HK-2 (cell line): Measurements from ENCODE around the gene RBMS3.
"Not testable (repeated sequence)": the region's sequence is repeated elsewhere in the genome, so short reads cannot be mapped to it uniquely, and the experiment has no call there.

Source experiments
- DNase-seq: peaks from one replicate; pipeline ENCODE4 v3.0.0-alpha.2; 2018; ENCODE audit not compliant: unreplicated experiment

Gene RBMS3

GRCh38 chr3:29385046-29385830 is 104.4 kb downstream of the RBMS3 start:
- peak; percentile 21 for DNase-seq

- DNase-seq: no peak
Observed at GRCh38 chr3:29389362-29389761, 108.5 kb downstream of the RBMS3 start.

GRCh38 chr3:29392625-29393388 is 111.9 kb downstream of the RBMS3 start:
- no peak for DNase-seq

- DNase-seq: not testable (repeated sequence)
Observed at GRCh38 chr3:29393946-29394345, 113.1 kb downstream of the RBMS3 start.

GRCh38 chr3:29397406-29397805 is 116.5 kb downstream of the RBMS3 start:
- DNase-seq: no peak

GRCh38 chr3:29398787-29399186 is 117.9 kb downstream of the RBMS3 start:
- DNase-seq: no peak

GRCh38 chr3:29406291-29406832 is 125.5 kb downstream of the RBMS3 start:
- DNase-seq: no peak

- no peak for DNase-seq
Observed at GRCh38 chr3:29408676-29409075, 127.8 kb downstream of the RBMS3 start.

GRCh38 chr3:29409409-29409808 is 128.5 kb downstream of the RBMS3 start:
- DNase-seq: no peak

- DNase-seq: no peak
Observed at GRCh38 chr3:29410220-29410619, 129.3 kb downstream of the RBMS3 start.

GRCh38 chr3:29410660-29411405 is 130.0 kb downstream of the RBMS3 start:
- no peak for DNase-seq

- DNase-seq: no peak
Observed at GRCh38 chr3:29412110-29412509, 131.2 kb downstream of the RBMS3 start.

GRCh38 chr3:29414468-29415224 is 133.8 kb downstream of the RBMS3 start:
- no peak for DNase-seq

GRCh38 chr3:29415482-29416223 is 134.8 kb downstream of the RBMS3 start:
- no peak for DNase-seq

GRCh38 chr3:29416514-29416913 is 135.6 kb downstream of the RBMS3 start:
- no peak for DNase-seq

- no peak for DNase-seq
Observed at GRCh38 chr3:29420106-29420505, 139.2 kb downstream of the RBMS3 start.

GRCh38 chr3:29426302-29427226 is 145.7 kb downstream of the RBMS3 start:
- DNase-seq: no peak

- no peak for DNase-seq
Observed at GRCh38 chr3:29427266-29428103, 146.6 kb downstream of the RBMS3 start.
